GM19043 (cell line): Measurements from ENCODE around the gene OGN.
"Not testable (repeated sequence)": the region's sequence is repeated elsewhere in the genome, so short reads cannot be mapped to it uniquely, and the experiment has no call there.

ENCODE experiments used
- ATAC-seq: cut with Tn5 transposase; IDR thresholded peaks from one replicate; pipeline ENCODE4 v1.9.1; 2021; ENCODE audit warnings: low read depth; ENCODE audit not compliant: unreplicated experiment

OGN gene

GRCh38 chr9:92404042-92404836 lies at the start of gene OGN:
Gene OGN, minus strand, starts transcription at chr9:92404578. Its CDS starts 1,171 bp downstream, at chr9:92403407.
- no peak for ATAC-seq

- no peak for ATAC-seq
Measured at GRCh38 chr9:92446536-92446935, 42.2 kb upstream of the OGN start.

GRCh38 chr9:92444841-92445240 lies 40.5 kb upstream of the OGN start:
- no peak for ATAC-seq

DNA sequence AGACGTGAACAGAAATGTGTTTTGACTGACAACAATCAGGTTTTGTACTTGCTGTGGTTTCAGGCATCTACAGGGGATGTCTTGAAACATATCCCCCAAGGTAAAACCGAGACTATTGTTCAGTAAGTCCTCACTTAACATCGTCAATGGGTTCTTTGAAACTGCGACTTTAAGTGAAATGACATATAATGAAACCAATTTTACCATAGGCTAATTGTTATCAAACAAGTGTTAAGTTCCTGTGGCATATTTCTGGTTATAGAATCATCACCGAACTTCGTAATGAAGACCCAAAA lies 36.3 kb upstream of the OGN start:
- ATAC-seq, result peak; percentile 61

GRCh38 chr9:92439921-92440750 lies 35.8 kb upstream of the OGN start:
- no peak for ATAC-seq

- ATAC-seq, result no peak
Measured at GRCh38 chr9:92438900-92439526, 34.6 kb upstream of the OGN start.

- ATAC-seq, result no peak
Measured at GRCh38 chr9:92435263-92435662, 30.9 kb upstream of the OGN start.

DNA sequence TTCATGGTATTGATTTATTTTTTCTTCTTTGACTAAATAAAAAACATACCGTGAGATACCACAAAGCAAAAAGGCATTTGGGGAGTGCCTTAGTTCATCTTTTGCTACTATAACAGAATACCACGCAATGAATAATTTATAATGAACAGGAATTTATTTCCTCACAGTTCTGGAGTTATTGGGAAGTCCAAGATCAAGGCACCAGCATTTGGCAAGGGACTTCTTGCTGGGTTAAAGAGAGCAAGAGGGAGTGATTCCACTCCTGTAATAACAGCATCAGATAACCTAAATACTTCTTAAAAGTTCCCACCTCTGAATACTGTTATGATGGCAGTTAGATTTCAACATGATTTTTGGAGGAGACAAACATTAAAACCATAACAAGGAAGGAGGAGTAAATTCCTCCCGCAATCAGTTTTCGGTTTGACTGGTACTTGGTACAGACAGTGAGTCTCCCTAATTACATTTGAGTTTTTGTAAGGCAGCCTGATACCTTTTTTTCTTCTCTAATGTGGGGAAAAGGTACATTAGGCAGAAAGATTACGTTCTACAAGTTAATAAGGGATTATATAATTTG lies 28.7 kb upstream of the OGN start:
- no peak for ATAC-seq

- no peak for ATAC-seq
Measured at GRCh38 chr9:92432350-92432749, 28.0 kb upstream of the OGN start.

DNA sequence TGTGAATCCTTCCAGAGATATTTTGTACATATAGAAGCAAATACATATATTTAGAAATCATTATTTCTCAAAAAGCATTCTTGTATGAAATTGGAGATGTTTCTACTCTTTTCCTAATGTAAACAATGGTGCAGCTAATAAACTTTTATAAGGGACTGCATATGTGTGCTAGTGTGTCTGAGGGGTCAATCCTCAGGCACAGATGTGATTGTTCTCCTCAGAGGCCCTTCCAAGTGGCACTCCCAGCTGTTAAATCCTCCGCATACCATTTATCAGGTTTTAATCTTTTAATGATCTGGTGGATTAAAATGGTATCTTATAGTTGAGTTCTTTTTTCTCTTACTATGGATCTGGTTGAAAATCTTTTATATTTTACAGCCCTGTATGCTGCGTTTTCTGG lies 25.5 kb upstream of the OGN start:
- no peak for ATAC-seq

DNA sequence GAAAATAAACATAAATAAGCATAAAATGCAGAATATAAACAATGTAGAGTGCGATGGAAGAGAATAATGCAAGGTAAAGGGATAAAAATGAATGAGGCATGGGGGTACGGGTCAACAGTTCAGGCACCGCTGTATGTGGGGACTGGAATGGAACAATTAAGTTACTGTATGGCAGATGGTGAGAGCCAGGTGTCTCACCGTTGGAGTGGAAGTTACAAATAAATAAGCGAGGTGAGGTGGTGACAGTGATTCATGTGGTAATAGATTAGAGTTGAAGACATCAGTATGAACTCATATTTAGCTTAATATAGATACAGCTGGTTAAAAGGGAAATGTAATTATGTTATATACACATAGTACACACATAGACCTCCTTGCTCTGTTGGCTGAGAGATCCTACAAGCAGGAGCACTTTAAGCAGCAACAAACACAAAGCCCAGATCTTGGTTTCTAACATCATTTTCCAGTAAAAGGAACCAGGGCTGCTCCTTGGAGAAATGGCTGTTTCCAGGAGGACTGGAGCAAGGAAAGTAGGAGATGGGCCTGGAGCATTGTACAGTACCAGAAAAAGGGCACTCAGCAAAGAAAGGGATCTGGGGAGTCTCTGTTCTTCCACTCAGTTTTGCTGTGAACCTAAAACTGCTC lies 22.2 kb upstream of the OGN start:
- ATAC-seq, result no peak

- ATAC-seq, result no peak
Measured at GRCh38 chr9:92425474-92425873, 21.1 kb upstream of the OGN start.

- ATAC-seq, result no peak
Measured at GRCh38 chr9:92424340-92424739, 20.0 kb upstream of the OGN start, which contains the start of gene OMD. Gene OMD, minus strand, starts transcription at chr9:92424471. Its CDS starts 6,913 bp downstream, at chr9:92417558.

GRCh38 chr9:92423612-92424011 lies 19.2 kb upstream of the OGN start:
- no peak for ATAC-seq

- no peak for ATAC-seq
Measured at GRCh38 chr9:92422611-92423338, 18.4 kb upstream of the OGN start.

DNA sequence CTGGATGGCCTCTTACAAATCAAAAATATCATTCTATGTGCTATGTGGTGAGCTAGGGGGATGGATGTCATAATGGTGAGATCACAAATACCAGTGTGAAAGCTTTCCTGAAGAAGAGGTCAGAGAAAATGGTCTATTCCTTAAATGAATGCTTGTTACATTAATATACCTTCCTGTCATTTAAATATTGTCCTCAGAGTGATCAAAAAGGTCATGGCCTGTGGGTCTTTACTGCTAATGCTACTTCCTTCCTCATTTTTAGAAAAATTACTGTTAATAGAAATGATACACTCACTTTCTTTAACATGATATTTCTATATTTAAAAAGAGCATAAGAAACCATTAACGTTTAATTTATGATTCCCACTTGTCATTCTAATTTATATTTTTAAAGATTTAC lies 10.2 kb upstream of the OGN start:
- no peak for ATAC-seq

DNA sequence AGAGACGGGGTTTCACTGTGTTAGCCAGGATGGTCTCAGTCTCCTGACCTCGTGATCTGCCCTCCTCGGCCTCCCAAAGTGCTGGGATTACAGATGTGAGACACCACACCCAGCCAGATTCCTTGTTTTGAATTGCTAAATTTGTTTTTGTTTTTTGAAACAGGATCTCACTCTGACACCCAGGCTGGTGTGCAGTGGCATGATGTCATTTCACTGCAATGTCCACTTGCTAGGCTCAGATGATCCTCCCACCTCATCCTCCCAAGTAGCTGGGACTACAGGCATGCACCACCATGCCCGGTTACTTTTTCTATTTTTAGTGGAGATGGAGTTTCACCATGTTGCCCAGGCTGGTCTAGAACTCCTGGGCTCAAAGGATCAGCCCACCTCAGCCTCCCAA lies 6.8 kb upstream of the OGN start:
- ATAC-seq, result not testable (repeated sequence)

- ATAC-seq, result no peak
Measured at GRCh38 chr9:92408747-92409478, 4.5 kb upstream of the OGN start.

GRCh38 chr9:92407818-92408217 lies 3.4 kb upstream of the OGN start:
- no peak for ATAC-seq
